HG03378 (cell line): ENCODE data around the gene FLNC.

ENCODE experiments used
- ATAC-seq: cut with Tn5 transposase; IDR thresholded peaks from one replicate; pipeline ENCODE4 v1.9.1; 2021; ENCODE audit warnings: mild to moderate bottlenecking, moderate library complexity; ENCODE audit not compliant: unreplicated experiment

FLNC gene

GRCh38 chr7:128878226-128879105 lies 48.3 kb downstream of the FLNC start:
- no peak for ATAC-seq

GRCh38 chr7:128879461-128879938 lies 49.3 kb downstream of the FLNC start:
- ATAC-seq = no peak

- ATAC-seq = no peak
These were observed 49.9 kb downstream of the FLNC start for GRCh38 chr7:128879939-128880746.

GRCh38 chr7:128880791-128881457 lies 50.7 kb downstream of the FLNC start:
- no peak for ATAC-seq

- no peak for ATAC-seq
These were observed 51.4 kb downstream of the FLNC start for GRCh38 chr7:128881458-128882125.

- no peak for ATAC-seq
These were observed 51.9 kb downstream of the FLNC start for GRCh38 chr7:128882134-128882533.

- no peak for ATAC-seq
These were observed 53.6 kb downstream of the FLNC start for GRCh38 chr7:128883622-128884448.

GRCh38 chr7:128884561-128885369 lies 54.6 kb downstream of the FLNC start:
- no peak for ATAC-seq

GRCh38 chr7:128885370-128886187 lies 55.4 kb downstream of the FLNC start:
- ATAC-seq = no peak

- no peak for ATAC-seq
These were observed 56.4 kb downstream of the FLNC start for GRCh38 chr7:128886391-128887168.

- ATAC-seq = no peak
These were observed 57.2 kb downstream of the FLNC start for GRCh38 chr7:128887169-128888038.

- ATAC-seq = no peak
These were observed 58.0 kb downstream of the FLNC start for GRCh38 chr7:128888039-128888755.

- ATAC-seq = no peak
These were observed 58.5 kb downstream of the FLNC start for GRCh38 chr7:128888756-128889095.

GRCh38 chr7:128889121-128889520 lies 58.9 kb downstream of the FLNC start:
- ATAC-seq = no peak

GRCh38 chr7:128890306-128891109 lies 60.3 kb downstream of the FLNC start:
- ATAC-seq = no peak
